Measurements from ENCODE around the gene TEX44.
"Not testable (repeated sequence)": the region's sequence is repeated elsewhere in the genome, so short reads cannot be mapped to it uniquely, and the experiment has no call there.

The TEX44 gene

DNA sequence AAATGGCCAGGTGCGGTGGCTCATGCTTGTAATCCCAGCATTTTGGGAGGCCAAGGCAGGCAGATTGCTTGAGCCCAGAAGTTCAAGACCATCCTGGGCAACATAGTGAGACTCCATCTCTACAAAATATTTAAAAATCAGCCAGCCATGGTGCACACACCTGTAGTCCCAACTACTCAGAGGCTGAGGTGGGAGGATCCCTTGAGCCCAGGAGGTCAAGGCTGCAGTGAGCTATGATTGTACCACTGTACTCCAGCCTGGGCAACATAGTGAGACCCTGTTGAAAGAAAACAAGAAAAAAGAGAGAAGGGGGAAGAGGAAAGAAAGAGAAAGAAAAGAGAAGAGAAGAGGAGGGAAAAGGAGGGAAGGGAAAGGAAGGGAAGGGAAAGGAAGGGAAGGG, 4.9 kb upstream of the TEX44 start:
- H3K9ac ChIP-seq (ENCODE audit: low read length); H4K91ac ChIP-seq (ENCODE audit: low read length); H3K4ac ChIP-seq (ENCODE audit: low read depth in 1 of 2, low read length in 2 of 2); H3K4me3 ChIP-seq (ENCODE audit: insufficient read depth in 1 of 2, low read depth in 1 of 2, low read length in 2 of 2); H2BK120ac ChIP-seq (ENCODE audit: low read depth, low read length); H2AK5ac ChIP-seq (ENCODE audit: low read length, severe bottlenecking); H2BK12ac ChIP-seq (ENCODE audit: low read length in 2 of 2); H2AFZ ChIP-seq (ENCODE audit: low read depth, low read length); H3K9me3 ChIP-seq (ENCODE audit: control insufficient read depth, low read length); H3K79me1 ChIP-seq (replicated peaks; ENCODE audit: low read length, poor library complexity, severe bottlenecking); H2BK5ac ChIP-seq (ENCODE audit: low read depth, low read length, poor library complexity, severe bottlenecking); DNase-seq; H3K27ac ChIP-seq (ENCODE audit: low read length, poor library complexity, severe bottlenecking); H3K4me1 ChIP-seq (ENCODE audit: control insufficient read depth, insufficient read depth, low read depth, low read length); H3K36me3 ChIP-seq (ENCODE audit: control insufficient read depth in 1 of 2, insufficient read depth in 2 of 2, low read depth in 1 of 2, low read length in 2 of 2); H3K4me2 ChIP-seq (ENCODE audit: low read length, poor library complexity, severe bottlenecking); H4K8ac ChIP-seq (ENCODE audit: low read length); H3K23ac ChIP-seq (ENCODE audit: low read length in 2 of 2); H3K14ac ChIP-seq (ENCODE audit: low read length in 2 of 2); H3K18ac ChIP-seq (ENCODE audit: low read depth in 1 of 2, low read length in 2 of 2); H2BK15ac ChIP-seq (ENCODE audit: low read depth, poor library complexity, severe bottlenecking): not testable (repeated sequence)
- 100% methylated on average over 1 of the region's 1 CpG for WGBS
- peaks cover 0 to 17% of the 10 kb centered on the region in 2 experiments for H3K27me3 ChIP-seq (ENCODE audit: control insufficient read depth in 1 of 2, insufficient read depth in 1 of 2, low read length in 2 of 2)

DNA sequence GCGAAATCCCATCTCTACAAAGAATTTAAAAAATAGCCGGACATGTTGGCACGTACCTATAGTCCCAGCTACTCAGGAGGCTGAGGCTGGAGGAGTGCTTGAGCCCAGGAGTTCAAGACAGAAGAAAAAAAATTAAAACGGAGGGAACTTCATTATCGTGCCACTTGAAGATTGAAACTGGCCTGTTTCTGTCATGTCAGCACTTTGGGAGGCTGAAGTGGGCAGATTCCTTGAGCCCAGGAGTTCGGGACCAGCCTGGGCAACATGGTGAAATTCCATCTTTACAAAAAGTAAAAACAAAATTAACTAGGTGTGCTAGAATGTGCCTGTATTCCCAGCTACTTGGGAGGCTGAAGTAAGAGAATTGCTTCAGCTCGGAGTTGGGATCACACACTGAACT, 3.0 kb upstream of the TEX44 start:
- WGBS = 95% methylated on average over 5 of the region's 7 CpGs
- H3K14ac ChIP-seq (ENCODE audit: low read length in 2 of 2) = no peak overlapping the region

DNA sequence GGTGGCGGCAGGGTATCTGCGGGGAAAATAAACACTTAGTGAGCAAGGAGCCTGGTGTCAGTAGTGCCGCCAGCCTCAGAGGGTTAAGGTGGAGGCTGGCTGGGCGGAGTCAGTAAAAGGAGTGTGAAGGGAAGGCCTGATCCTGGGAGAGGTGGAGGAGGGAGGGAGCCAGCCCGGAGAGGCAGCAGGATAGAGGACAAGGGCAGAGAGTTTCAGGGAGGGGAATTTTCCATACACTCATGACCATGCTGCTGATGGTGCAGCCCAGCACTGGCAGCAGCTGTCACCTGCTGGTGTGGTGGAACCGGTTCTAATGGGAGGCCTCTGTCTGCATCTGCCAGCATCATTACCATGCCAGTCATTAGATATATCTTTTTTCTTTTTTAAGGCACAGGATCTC, 2.0 kb upstream of the TEX44 start:
- WGBS = 43% methylated on average over 6 of the region's 6 CpGs
- H2BK120ac ChIP-seq (ENCODE audit: low read depth, low read length) = no peak overlapping the region
- H3K4ac ChIP-seq (ENCODE audit: low read depth in 1 of 2, low read length in 2 of 2) = no peak overlapping the region

More for the DNA sequence above, 3.0 kb upstream of the TEX44 start:
- H2BK120ac ChIP-seq (ENCODE audit: low read depth, low read length) = no peak overlapping the region
- no peaks in the 10 kb centered on the region for H3K36me3 ChIP-seq (ENCODE audit: control insufficient read depth in 1 of 2, insufficient read depth in 2 of 2, low read depth in 1 of 2, low read length in 2 of 2)
- peaks cover 0 to 24% of the 10 kb centered on the region in 2 experiments for H3K27me3 ChIP-seq (ENCODE audit: control insufficient read depth in 1 of 2, insufficient read depth in 1 of 2, low read length in 2 of 2)
- H3K9me3 ChIP-seq (ENCODE audit: control insufficient read depth, low read length) = no peaks in the 10 kb centered on the region
- no peak overlapping the region for H4K8ac ChIP-seq (ENCODE audit: low read length)
- H4K91ac ChIP-seq (ENCODE audit: low read length) = no peak overlapping the region
- no peak overlapping the region for H2AFZ ChIP-seq (ENCODE audit: low read depth, low read length)
- H3K4me1 ChIP-seq (ENCODE audit: control insufficient read depth, insufficient read depth, low read depth, low read length) = no peaks in the 10 kb centered on the region
- no peak overlapping the region for H2BK15ac ChIP-seq (ENCODE audit: low read depth, poor library complexity, severe bottlenecking)
- no peak overlapping the region for H2BK5ac ChIP-seq (ENCODE audit: low read depth, low read length, poor library complexity, severe bottlenecking)
- H3K27ac ChIP-seq (ENCODE audit: low read length, poor library complexity, severe bottlenecking) = no peak overlapping the region
- H2BK12ac ChIP-seq (ENCODE audit: low read length in 2 of 2) = no peak overlapping the region
- no peaks in the 10 kb centered on the region for H3K79me1 ChIP-seq (replicated peaks; ENCODE audit: low read length, poor library complexity, severe bottlenecking)
- H3K23ac ChIP-seq (ENCODE audit: low read length in 2 of 2) = no peak overlapping the region
- no peak overlapping the region for H3K4me3 ChIP-seq (ENCODE audit: insufficient read depth in 1 of 2, low read depth in 1 of 2, low read length in 2 of 2)
- no peak overlapping the region for H3K4ac ChIP-seq (ENCODE audit: low read depth in 1 of 2, low read length in 2 of 2)
- DNase-seq = no peak
- no peak overlapping the region for H3K18ac ChIP-seq (ENCODE audit: low read depth in 1 of 2, low read length in 2 of 2)
- no peak overlapping the region for H3K9ac ChIP-seq (ENCODE audit: low read length)
- H2AK5ac ChIP-seq (ENCODE audit: low read length, severe bottlenecking) = no peak overlapping the region
- no peak overlapping the region for H3K4me2 ChIP-seq (ENCODE audit: low read length, poor library complexity, severe bottlenecking)

GRCh38 chr2:231593666-231594065, 1.0 kb downstream of the TEX44 start:
- H3K18ac ChIP-seq (ENCODE audit: low read depth in 1 of 2, low read length in 2 of 2) = peak overlapping the region in 1 of 2 experiments; percentile 43
- peaks cover 0 to 24% of the 10 kb centered on the region in 2 experiments for H3K27me3 ChIP-seq (ENCODE audit: control insufficient read depth in 1 of 2, insufficient read depth in 1 of 2, low read length in 2 of 2)
- 93% methylated on average over 16 of the region's 16 CpGs for WGBS
- H3K23ac ChIP-seq (ENCODE audit: low read length in 2 of 2) = no peak overlapping the region
- no peak overlapping the region for H2BK12ac ChIP-seq (ENCODE audit: low read length in 2 of 2)
- H4K91ac ChIP-seq (ENCODE audit: low read length) = no peak overlapping the region
- no peaks in the 10 kb centered on the region for H3K4me1 ChIP-seq (ENCODE audit: control insufficient read depth, insufficient read depth, low read depth, low read length)
- no peaks in the 10 kb centered on the region for H3K9me3 ChIP-seq (ENCODE audit: control insufficient read depth, low read length)
- H4K8ac ChIP-seq (ENCODE audit: low read length) = no peak overlapping the region
- H2AK5ac ChIP-seq (ENCODE audit: low read length, severe bottlenecking) = no peak overlapping the region
- H3K9ac ChIP-seq (ENCODE audit: low read length) = no peak overlapping the region
- H2BK5ac ChIP-seq (ENCODE audit: low read depth, low read length, poor library complexity, severe bottlenecking) = no peak overlapping the region
- H3K4ac ChIP-seq (ENCODE audit: low read depth in 1 of 2, low read length in 2 of 2) = no peak overlapping the region
- no peak overlapping the region for H3K4me2 ChIP-seq (ENCODE audit: low read length, poor library complexity, severe bottlenecking)
- H3K4me3 ChIP-seq (ENCODE audit: insufficient read depth in 1 of 2, low read depth in 1 of 2, low read length in 2 of 2) = no peak overlapping the region
- no peaks in the 10 kb centered on the region for H3K79me1 ChIP-seq (replicated peaks; ENCODE audit: low read length, poor library complexity, severe bottlenecking)
- no peaks in the 10 kb centered on the region for H3K36me3 ChIP-seq (ENCODE audit: control insufficient read depth in 1 of 2, insufficient read depth in 2 of 2, low read depth in 1 of 2, low read length in 2 of 2)
- peak overlapping the region in 1 of 2 experiments; percentile 36 for H3K14ac ChIP-seq (ENCODE audit: low read length in 2 of 2)
- H2AFZ ChIP-seq (ENCODE audit: low read depth, low read length) = peak overlapping the region; percentile 55
- H2BK120ac ChIP-seq (ENCODE audit: low read depth, low read length) = no peak overlapping the region
- H2BK15ac ChIP-seq (ENCODE audit: low read depth, poor library complexity, severe bottlenecking) = no peak overlapping the region
- no peak overlapping the region for H3K27ac ChIP-seq (ENCODE audit: low read length, poor library complexity, severe bottlenecking)
- no peak for DNase-seq

More for the DNA sequence above, 2.0 kb upstream of the TEX44 start:
- Histone ChIP-seq H3K9me3 (ENCODE audit: control insufficient read depth, low read length) (no peaks in the 10 kb centered on the region), H3K36me3 (ENCODE audit: control insufficient read depth in 1 of 2, insufficient read depth in 2 of 2, low read depth in 1 of 2, low read length in 2 of 2) (no peaks in the 10 kb centered on the region), H2BK15ac (ENCODE audit: low read depth, poor library complexity, severe bottlenecking) (no peak overlapping the region), H3K27ac (ENCODE audit: low read length, poor library complexity, severe bottlenecking) (no peak overlapping the region), H2AK5ac (ENCODE audit: low read length, severe bottlenecking) (no peak overlapping the region), H4K8ac (ENCODE audit: low read length) (no peak overlapping the region), H3K9ac (ENCODE audit: low read length) (no peak overlapping the region), H3K79me1 (replicated peaks; ENCODE audit: low read length, poor library complexity, severe bottlenecking) (no peaks in the 10 kb centered on the region), H3K4me1 (ENCODE audit: control insufficient read depth, insufficient read depth, low read depth, low read length) (no peaks in the 10 kb centered on the region), H2BK12ac (ENCODE audit: low read length in 2 of 2) (no peak overlapping the region), H3K27me3 (ENCODE audit: control insufficient read depth in 1 of 2, insufficient read depth in 1 of 2, low read length in 2 of 2) (peaks cover 0 to 24% of the 10 kb centered on the region in 2 experiments), H2AFZ (ENCODE audit: low read depth, low read length) (peak overlapping the region; percentile 14), H3K4me2 (ENCODE audit: low read length, poor library complexity, severe bottlenecking) (peak overlapping the region; percentile 22), H3K18ac (ENCODE audit: low read depth in 1 of 2, low read length in 2 of 2) (peak overlapping the region in 1 of 2 experiments; percentile 24), H3K14ac (ENCODE audit: low read length in 2 of 2) (peak overlapping the region in 1 of 2 experiments; percentile 71), H3K23ac (ENCODE audit: low read length in 2 of 2) (peak overlapping the region in 1 of 2 experiments; percentile 69), H3K4me3 (ENCODE audit: insufficient read depth in 1 of 2, low read depth in 1 of 2, low read length in 2 of 2) (no peak overlapping the region), H4K91ac (ENCODE audit: low read length) (no peak overlapping the region), H2BK5ac (ENCODE audit: low read depth, low read length, poor library complexity, severe bottlenecking) (no peak overlapping the region)
- no peak for DNase-seq
